Fibroblast of the aortic adventitia (primary cell): ENCODE data around the gene CYP2B6. TPM values are rescaled to one million over a fixed set of nuclear protein-coding genes. Genes with fewer than 3 reads are reported as not detected.

Source experiments
- DNase-seq: peaks from one replicate; pipeline ENCODE4 v3.0.0-alpha.2; 2010; ENCODE audit warnings: low read depth
- H3K4me3 ChIP-seq: 2 replicates; pipeline ENCODE4 v1.5.1; 2011; ENCODE audit warnings: low read depth, mild to moderate bottlenecking, control low read depth, low read length, moderate library complexity
- CTCF ChIP-seq: IDR thresholded peaks from 2 replicates; pipeline ENCODE4 v1.5.1; 2011; ENCODE audit warnings: mild to moderate bottlenecking, low read length, control low read depth, inconsistent platforms; ENCODE audit not compliant: insufficient read depth
- total RNA-seq: library from RNA; depleted of rRNA; stranded (reverse); fragments of >200 nt; gene quantifications from 2 replicates; pipeline ENCODE4 v1.2.3, GENCODE V29; 2012; ENCODE audit warnings: low replicate concordance

The CYP2B6 gene
- total RNA-seq, 1 donor: not detected

- no peak overlapping the region for H3K4me3 ChIP-seq
- DNase-seq: peak; percentile 40
- no peak for TF ChIP-seq CTCF
Measured at GRCh38 chr19:41064974-41065569, 74.0 kb downstream of the CYP2B6 start.

Other genes with a start within 250 kb of the CYP2B6 start
- gene ACTMAP, start 240.8 kb upstream of the CYP2B6 start, total RNA-seq: 0.74 and 0.99 TPM in 2 replicates
- 19.1 and 29.8 TPM in 2 replicates for gene SNRPA, start 240.1 kb upstream of the CYP2B6 start, total RNA-seq
- gene MIA, start 215.8 kb upstream of the CYP2B6 start, total RNA-seq: not detected in 2 replicates
- 9.0 and 10.1 TPM in 2 replicates for gene RAB4B, start 213.0 kb upstream of the CYP2B6 start, total RNA-seq
- 60.6 and 64.2 TPM in 2 replicates for gene EGLN2, start 192.1 kb upstream of the CYP2B6 start, total RNA-seq
- gene CYP2A6, start 140.8 kb upstream of the CYP2B6 start, total RNA-seq: not detected in 2 replicates
- gene CYP2A7, start 109.1 kb upstream of the CYP2B6 start, total RNA-seq: not detected in 2 replicates
- gene CYP2A13, start 97.2 kb downstream of the CYP2B6 start, total RNA-seq: not detected in 2 replicates
- not detected in 2 replicates for gene CYP2F1, start 123.2 kb downstream of the CYP2B6 start, total RNA-seq
- gene CYP2S1, start 201.9 kb downstream of the CYP2B6 start, total RNA-seq: 0.45 TPM in 1 of 2 replicates, not detected in the other
- gene AXL, start 227.9 kb downstream of the CYP2B6 start, total RNA-seq: 121 and 305 TPM in 2 replicates